ENCODE results near the gene CGN.

Gene CGN

DNA sequence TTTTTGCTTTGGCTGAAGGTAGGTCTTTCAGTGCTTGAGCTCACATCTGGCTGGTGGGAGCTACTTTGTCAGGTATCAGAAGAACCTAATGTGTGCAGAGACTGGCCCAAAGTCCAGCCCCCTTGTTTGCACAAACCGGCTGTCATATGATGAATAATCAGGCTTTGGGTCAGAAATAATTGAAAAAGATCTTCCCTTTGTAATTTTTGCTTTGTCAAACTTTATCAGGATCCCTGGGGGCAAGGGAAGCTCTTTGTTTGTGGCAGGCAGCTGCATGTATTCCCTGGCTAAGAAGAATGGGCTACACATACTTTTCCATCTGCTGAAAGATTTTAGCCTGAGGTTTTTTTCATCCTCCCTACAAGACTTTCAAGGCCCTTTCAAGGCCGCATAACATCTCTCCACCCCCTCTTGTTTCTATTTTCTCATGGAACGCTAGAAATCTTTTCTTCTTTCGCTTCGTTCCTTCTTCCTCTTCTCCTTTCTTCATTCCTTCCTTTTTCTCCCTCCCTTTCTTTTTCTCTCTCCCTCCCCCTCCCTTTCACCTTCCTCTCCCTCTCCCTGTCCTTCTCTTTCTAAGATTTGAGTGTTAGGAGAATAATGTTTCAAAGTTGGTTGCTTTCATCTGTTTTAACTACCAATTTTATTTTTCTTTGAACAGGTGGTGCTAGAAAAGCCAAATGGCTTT lies 54.5 kb downstream of the CGN start:
- no peaks in the 10 kb centered on the region for H3K36me3 ChIP-seq (ENCODE audit: insufficient read depth, low read length)
- ATAC-seq (ENCODE audit: insufficient read depth, low read depth) (no peak), DNase-seq (no peak)
- no peak overlapping the region for H3K4me2 ChIP-seq (ENCODE audit: insufficient read depth, low read length)
- H3K27me3 ChIP-seq (ENCODE audit: insufficient read depth, low read length, poor library complexity) = peaks cover 22% of the 10 kb centered on the region
- no peaks in the 10 kb centered on the region for H3K79me2 ChIP-seq (ENCODE audit: insufficient read depth, low read length)
- no peak for TF ChIP-seq EZH2 (IDR thresholded peaks at IDR 0.05; ENCODE audit: borderline replicate concordance, low read depth, low read length, severe bottlenecking)
- TF ChIP-seq, protein P1, sequence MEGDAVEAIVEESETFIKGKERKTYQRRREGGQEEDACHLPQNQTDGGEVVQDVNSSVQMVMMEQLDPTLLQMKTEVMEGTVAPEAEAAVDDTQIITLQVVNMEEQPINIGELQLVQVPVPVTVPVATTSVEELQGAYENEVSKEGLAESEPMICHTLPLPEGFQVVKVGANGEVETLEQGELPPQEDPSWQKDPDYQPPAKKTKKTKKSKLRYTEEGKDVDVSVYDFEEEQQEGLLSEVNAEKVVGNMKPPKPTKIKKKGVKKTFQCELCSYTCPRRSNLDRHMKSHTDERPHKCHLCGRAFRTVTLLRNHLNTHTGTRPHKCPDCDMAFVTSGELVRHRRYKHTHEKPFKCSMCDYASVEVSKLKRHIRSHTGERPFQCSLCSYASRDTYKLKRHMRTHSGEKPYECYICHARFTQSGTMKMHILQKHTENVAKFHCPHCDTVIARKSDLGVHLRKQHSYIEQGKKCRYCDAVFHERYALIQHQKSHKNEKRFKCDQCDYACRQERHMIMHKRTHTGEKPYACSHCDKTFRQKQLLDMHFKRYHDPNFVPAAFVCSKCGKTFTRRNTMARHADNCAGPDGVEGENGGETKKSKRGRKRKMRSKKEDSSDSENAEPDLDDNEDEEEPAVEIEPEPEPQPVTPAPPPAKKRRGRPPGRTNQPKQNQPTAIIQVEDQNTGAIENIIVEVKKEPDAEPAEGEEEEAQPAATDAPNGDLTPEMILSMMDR (IDR thresholded peaks at IDR 0.05; ENCODE audit: borderline replicate concordance, extremely low read depth, low read length, poor library complexity, severe bottlenecking) = no peak
- H3K9ac ChIP-seq (ENCODE audit: low read depth, low read length) = no peak overlapping the region
- no peak overlapping the region for H3K4me3 ChIP-seq (ENCODE audit: low read depth in 1 of 2, low read length in 2 of 2)
- no peaks in the 10 kb centered on the region for H3K9me3 ChIP-seq (ENCODE audit: insufficient read depth, low read length, severe bottlenecking)
- no peak overlapping the region for H3K27ac ChIP-seq (ENCODE audit: low read length)
- H4K20me1 ChIP-seq (ENCODE audit: insufficient read depth, low read length) = no peaks in the 10 kb centered on the region; the same call in 1 of the 2 replicates
- no peak overlapping the region for H2AFZ ChIP-seq (ENCODE audit: low read depth, low read length)
- H3K4me1 ChIP-seq (ENCODE audit: insufficient read depth, low read length) = no peaks in the 10 kb centered on the region

DNA sequence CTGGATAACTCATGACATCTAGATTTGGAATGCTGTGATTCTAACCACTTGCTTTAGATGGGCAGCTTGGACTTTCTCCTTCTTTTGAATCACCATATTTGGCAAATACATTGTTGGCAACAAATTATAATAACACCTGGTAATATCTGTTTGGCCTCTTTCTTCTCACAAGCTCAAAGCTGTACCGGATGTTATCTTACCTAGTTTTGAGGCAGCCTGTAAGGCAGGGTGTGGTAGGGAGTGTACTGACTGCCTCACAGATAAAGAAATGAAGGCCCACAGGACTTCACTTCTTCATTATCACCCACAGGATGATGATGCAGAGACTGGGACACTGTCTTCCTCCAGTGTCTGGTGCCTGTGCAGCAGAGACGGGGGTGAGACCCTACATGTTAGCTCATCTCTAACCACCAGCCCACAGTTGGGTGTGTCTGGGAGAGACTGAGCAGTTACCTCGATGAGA lies 57.5 kb downstream of the CGN start:
- DNase-seq (no peak), ATAC-seq (ENCODE audit: insufficient read depth, low read depth) (no peak)
- H3K4me1 ChIP-seq (ENCODE audit: insufficient read depth, low read length) = no peaks in the 10 kb centered on the region
- TF ChIP-seq, protein P1 (IDR thresholded peaks at IDR 0.05; ENCODE audit: borderline replicate concordance, extremely low read depth, low read length, poor library complexity, severe bottlenecking) = no peak
- no peak for TF ChIP-seq EZH2 (IDR thresholded peaks at IDR 0.05; ENCODE audit: borderline replicate concordance, low read depth, low read length, severe bottlenecking)
- no peaks in the 10 kb centered on the region for H3K79me2 ChIP-seq (ENCODE audit: insufficient read depth, low read length)
- H4K20me1 ChIP-seq (ENCODE audit: insufficient read depth, low read length) = no peaks in the 10 kb centered on the region
- H3K27me3 ChIP-seq (ENCODE audit: insufficient read depth, low read length, poor library complexity) = peaks cover 13% of the 10 kb centered on the region
- no peak overlapping the region for H3K4me2 ChIP-seq (ENCODE audit: insufficient read depth, low read length)
- no peak overlapping the region for H3K9ac ChIP-seq (ENCODE audit: low read depth, low read length)
- H3K4me3 ChIP-seq (ENCODE audit: low read depth in 1 of 2, low read length in 2 of 2) = no peak overlapping the region
- no peaks in the 10 kb centered on the region for H3K36me3 ChIP-seq (ENCODE audit: insufficient read depth, low read length)
- no peak overlapping the region for H2AFZ ChIP-seq (ENCODE audit: low read depth, low read length)
- no peak overlapping the region for H3K27ac ChIP-seq (ENCODE audit: low read length)
- H3K9me3 ChIP-seq (ENCODE audit: insufficient read depth, low read length, severe bottlenecking) = no peaks in the 10 kb centered on the region

DNA sequence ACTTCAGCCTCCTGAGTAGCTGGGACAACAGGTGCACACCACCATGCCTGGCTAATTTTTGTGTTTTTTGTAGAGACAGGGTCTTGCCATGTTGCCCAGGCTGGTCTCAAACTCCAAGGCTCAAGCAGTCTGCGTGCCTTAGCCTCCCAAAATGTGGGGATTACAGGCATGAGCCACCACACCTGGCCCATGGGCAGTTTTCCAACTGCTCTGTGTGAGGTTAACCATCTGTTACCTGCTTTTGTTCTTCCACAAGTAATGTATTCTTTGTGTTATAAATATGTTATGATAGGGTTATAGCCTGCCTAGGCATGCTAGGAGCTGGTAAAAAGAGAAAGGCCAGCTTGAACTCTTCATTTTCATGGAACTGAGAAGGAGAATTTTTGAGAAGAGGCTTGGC lies 59.6 kb downstream of the CGN start:
- Histone ChIP-seq H3K36me3 (ENCODE audit: insufficient read depth, low read length) (no peaks in the 10 kb centered on the region), H3K27me3 (ENCODE audit: insufficient read depth, low read length, poor library complexity) (peaks cover 3% of the 10 kb centered on the region), H4K20me1 (ENCODE audit: insufficient read depth, low read length) (no peaks in the 10 kb centered on the region), H3K79me2 (ENCODE audit: insufficient read depth, low read length) (no peaks in the 10 kb centered on the region), H3K9ac (ENCODE audit: low read depth, low read length) (no peak overlapping the region), H3K4me1 (ENCODE audit: insufficient read depth, low read length) (no peaks in the 10 kb centered on the region), H2AFZ (ENCODE audit: low read depth, low read length) (no peak overlapping the region), H3K27ac (ENCODE audit: low read length) (no peak overlapping the region), H3K4me2 (ENCODE audit: insufficient read depth, low read length) (no peak overlapping the region), H3K4me3 (ENCODE audit: low read depth in 1 of 2, low read length in 2 of 2) (no peak overlapping the region), H3K9me3 (ENCODE audit: insufficient read depth, low read length, severe bottlenecking) (no peaks in the 10 kb centered on the region)
- DNase-seq = no peak
- no peak for ATAC-seq (ENCODE audit: insufficient read depth, low read depth)
- TF ChIP-seq, protein P1 (IDR thresholded peaks at IDR 0.05; ENCODE audit: borderline replicate concordance, extremely low read depth, low read length, poor library complexity, severe bottlenecking) = no peak
- TF ChIP-seq EZH2 (IDR thresholded peaks at IDR 0.05; ENCODE audit: borderline replicate concordance, low read depth, low read length, severe bottlenecking) = no peak
